Common myeloid progenitor, CD34-positive (primary cell): ENCODE data around the gene UBE2QL1.

Experiments used
- CTCF ChIA-PET: fragments of 350-600 bp; sonication (Branson Sonifier 250); formaldehyde crosslinking; loops from one replicate; lab custom pipeline; 2021; ENCODE audit warnings: antibody characterized with exemption; lab: Charles Lee
- POLR2A ChIA-PET: fragments of 350-600 bp; sonication (Branson Sonifier 250); formaldehyde crosslinking; loops from one replicate; lab custom pipeline; 2021; ENCODE audit warnings: antibody characterized with exemption; lab: Charles Lee
- DNase-seq, 3 donors: peaks; one replicate each; pipeline versions ENCODE4 v3.0.0 to v3.0.0-alpha.2; 2013
- H3K27ac ChIP-seq, 2 experiments: 1 replicate in 1 of 2; 2 replicates in 1 of 2; pipeline ENCODE4 v1.7.0; 2013; ENCODE audit warnings: inconsistent platforms in 2 of 2, low read length in 2 of 2, mild to moderate bottlenecking in 2 of 2, low read depth in 1 of 2, moderate library complexity in 1 of 2; ENCODE audit not compliant: severe bottlenecking in 2 of 2, insufficient read depth in 1 of 2, poor library complexity in 1 of 2
- H3K27me3 ChIP-seq, 5 experiments: replicated peaks in 2 of 5; 1 replicate in 3 of 5; 2 replicates in 2 of 5; pipeline versions ENCODE4 v1.6.1 to v1.7.0; 2013; ENCODE audit warnings: low read length in 4 of 5, mild to moderate bottlenecking in 2 of 5, moderate library complexity in 2 of 5, inconsistent platforms in 1 of 5; ENCODE audit not compliant: insufficient read depth in 5 of 5, control insufficient read depth in 4 of 5
- H3K36me3 ChIP-seq, 4 experiments: 1 replicate in 2 of 4; 2 replicates in 2 of 4; pipeline versions ENCODE4 v1.6.1 to v1.7.0; 2013; ENCODE audit warnings: low read length in 3 of 4, control low read depth in 1 of 4, mild to moderate bottlenecking in 1 of 4; ENCODE audit not compliant: control insufficient read depth in 4 of 4, insufficient read depth in 4 of 4
- H3K4me1 ChIP-seq, 4 experiments: 1 replicate in 3 of 4; 2 replicates in 1 of 4; pipeline versions ENCODE4 v1.6.1 to v1.7.1; 2013; ENCODE audit warnings: low read length in 3 of 4, mild to moderate bottlenecking in 3 of 4, control low read depth in 1 of 4, inconsistent platforms in 1 of 4, moderate library complexity in 1 of 4; ENCODE audit not compliant: control insufficient read depth in 4 of 4, insufficient read depth in 4 of 4; ENCODE audit errors: control extremely low read depth in 1 of 4
- H3K4me3 ChIP-seq, 7 experiments: 1 replicate in 4 of 7; 2 replicates in 3 of 7; pipeline versions ENCODE4 v1.5.1 to v1.7.0; 2013; ENCODE audit warnings: mild to moderate bottlenecking in 7 of 7, low read length in 6 of 7, moderate library complexity in 6 of 7, inconsistent platforms in 2 of 7, low read depth in 2 of 7, control low read depth in 1 of 7; ENCODE audit not compliant: insufficient read depth in 4 of 7, control insufficient read depth in 1 of 7; ENCODE audit errors: extremely low read depth in 1 of 7
- H3K9me3 ChIP-seq, 5 experiments: 1 replicate in 4 of 5; 2 replicates in 1 of 5; pipeline versions ENCODE4 v1.6.1 to v1.7.1; 2013; ENCODE audit warnings: low read length in 4 of 5, mild to moderate bottlenecking in 2 of 5, inconsistent platforms in 1 of 5, low read depth in 1 of 5, moderate library complexity in 1 of 5; ENCODE audit not compliant: control insufficient read depth in 4 of 5, insufficient read depth in 2 of 5; ENCODE audit errors: control extremely low read depth in 1 of 5
- WGBS: methylation state at CpG from one replicate; pipeline ENCODE4 v1.1.5; 2013; ENCODE audit not compliant: insufficient coverage; 5-methylcytosine and 5-hydroxymethylcytosine counted together

The UBE2QL1 gene

DNA sequence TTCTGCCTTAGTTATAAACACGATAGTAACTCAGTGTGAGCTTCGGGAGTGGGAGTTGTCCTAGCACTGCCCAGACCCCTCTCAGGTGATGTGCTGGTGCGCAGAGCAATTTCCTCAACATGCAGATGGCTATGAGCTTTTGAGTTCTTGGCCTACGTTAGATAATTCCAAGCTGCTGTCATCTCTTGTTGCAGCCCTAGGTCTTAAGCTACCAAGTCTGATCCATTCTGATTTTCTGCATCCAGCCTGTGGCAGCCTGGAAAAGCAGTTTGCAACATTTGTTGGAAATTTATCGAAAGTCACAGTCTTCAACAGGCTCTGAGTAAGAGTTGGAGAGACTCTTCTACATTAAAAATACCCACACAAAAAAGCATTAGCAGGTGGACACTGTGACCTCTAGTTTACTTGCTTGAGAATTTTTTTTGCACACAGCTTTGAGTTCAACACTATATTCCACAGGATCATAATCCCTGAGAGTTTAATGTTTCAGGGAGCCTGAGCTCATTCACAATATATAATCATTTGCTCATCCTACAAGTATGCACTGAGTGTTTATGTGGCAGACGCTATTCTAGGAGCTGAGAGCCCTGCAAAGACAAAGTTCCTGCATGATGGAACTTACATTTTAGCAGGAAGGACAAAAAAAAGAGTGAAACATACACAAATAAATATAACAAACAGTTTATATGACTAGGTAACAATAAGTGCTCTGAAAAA, 91.6 kb downstream of the UBE2QL1 start:
- Histone ChIP-seq H3K27me3 (peaks cover 0 to 12% (median 0%) of the 10 kb centered on the region in 5 experiments), H3K4me3 (no peak overlapping the region), H3K27ac (no peak overlapping the region), H3K4me1 (no peaks in the 10 kb centered on the region), H3K9me3 (no peaks in the 10 kb centered on the region), H3K36me3 (no peaks in the 10 kb centered on the region)
- 93% methylated on average over 5 of the region's 6 CpGs for WGBS
- DNase-seq = no peak
- CTCF ChIA-PET = no interaction called here
- POLR2A ChIA-PET = interaction anchor here (0.5 kb wide), 1 partner anchor 13 kb away, joined by 3 read pairs; no protein-coding TSS in a partner anchor

DNA sequence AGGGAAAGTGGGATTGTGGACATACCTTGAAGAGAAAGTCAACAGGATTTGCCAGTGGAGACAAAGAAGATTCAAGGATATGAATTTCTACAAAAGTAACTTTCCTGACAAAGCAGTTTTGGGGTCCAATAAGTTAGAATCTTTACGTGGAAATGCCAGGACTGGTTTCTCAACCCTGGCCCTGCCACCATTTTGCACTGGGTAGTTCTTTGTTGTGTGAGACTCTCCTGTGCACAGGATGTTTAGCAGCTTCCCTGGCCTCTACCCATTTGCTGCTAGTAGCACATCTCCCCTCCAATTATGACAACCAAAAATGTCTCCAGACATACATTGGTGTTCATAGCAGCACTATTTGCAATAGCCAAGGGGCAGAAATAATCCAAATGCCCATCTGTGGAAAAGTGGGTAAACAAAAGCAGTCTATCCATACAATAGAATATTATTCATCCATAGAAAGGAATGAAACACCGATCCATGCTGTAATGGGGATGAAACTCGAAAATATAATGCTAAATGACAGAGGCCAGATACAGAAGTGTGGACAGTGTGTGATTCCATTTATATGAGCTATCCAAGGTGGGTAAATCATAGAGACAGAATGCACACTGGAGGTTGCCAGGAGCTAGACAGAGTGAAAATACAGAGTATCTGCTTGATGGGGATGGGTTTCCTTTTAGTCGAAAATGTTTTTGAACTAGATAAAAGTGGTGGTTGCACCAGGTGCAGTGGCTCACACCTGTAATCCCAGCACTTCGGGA, 92.8 kb downstream of the UBE2QL1 start:
- H3K36me3 ChIP-seq = no peaks in the 10 kb centered on the region
- no peak overlapping the region for H3K4me3 ChIP-seq
- no peak overlapping the region for H3K27ac ChIP-seq
- no peaks in the 10 kb centered on the region for H3K4me1 ChIP-seq
- peaks cover 0 to 7% (median 0%) of the 10 kb centered on the region in 5 experiments for H3K27me3 ChIP-seq
- WGBS = 90% methylated on average over 3 of the region's 5 CpGs
- DNase-seq = no peak
- CTCF ChIA-PET = no interaction called here
- no peaks in the 10 kb centered on the region for H3K9me3 ChIP-seq
- POLR2A ChIA-PET = no interaction called here

DNA sequence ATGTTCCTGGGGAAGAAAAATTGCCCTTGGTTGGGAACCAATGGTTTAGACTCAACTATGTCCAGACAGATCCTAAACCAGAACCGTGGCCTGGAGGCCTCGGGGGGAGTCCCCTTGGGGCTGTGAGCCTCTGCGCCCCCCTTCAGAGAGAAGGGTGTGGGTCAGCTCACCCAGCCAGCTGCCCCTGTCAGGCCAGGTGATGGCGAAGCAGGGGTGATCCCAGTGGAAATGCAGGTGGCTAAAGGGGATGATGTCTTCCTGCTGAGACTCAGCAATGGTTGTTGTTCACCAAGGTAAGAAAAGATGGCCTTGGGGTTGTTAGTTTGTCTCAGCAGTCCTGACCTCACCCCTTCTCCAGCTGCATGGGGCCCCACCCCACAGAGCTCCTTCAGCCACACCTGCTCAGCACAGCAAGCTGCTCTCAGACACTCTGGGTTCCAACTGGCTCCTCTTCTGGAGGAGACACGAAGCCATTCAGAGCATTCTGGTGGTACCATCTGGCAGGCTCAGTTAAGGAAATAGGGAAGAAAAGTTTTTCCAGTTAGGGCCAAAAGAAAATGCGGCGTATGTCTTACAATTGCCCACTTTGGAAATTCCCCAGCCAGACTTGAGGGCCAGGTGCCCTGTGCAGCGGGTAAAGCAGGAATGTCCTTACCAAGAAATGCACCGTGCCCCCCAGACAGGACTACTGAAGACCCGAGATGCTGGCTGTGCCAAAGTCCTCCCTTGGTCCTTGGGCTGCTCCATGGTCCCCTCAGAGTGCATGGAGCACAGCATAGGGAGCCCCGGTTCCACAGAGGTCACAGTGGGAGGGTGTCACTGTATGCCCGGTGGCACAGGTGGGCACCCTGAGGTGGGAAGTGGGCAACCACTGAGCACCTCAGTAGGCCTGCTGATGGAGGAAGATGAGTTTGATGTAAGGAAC, 94.0 kb downstream of the UBE2QL1 start:
- no peak overlapping the region for H3K27ac ChIP-seq
- no peak for DNase-seq
- H3K36me3 ChIP-seq = no peaks in the 10 kb centered on the region
- no peaks in the 10 kb centered on the region for H3K9me3 ChIP-seq
- 96% methylated on average over 11 of the region's 12 CpGs for WGBS
- POLR2A ChIA-PET = no interaction called here
- H3K4me3 ChIP-seq = no peak overlapping the region
- CTCF ChIA-PET = no interaction called here
- H3K4me1 ChIP-seq = no peaks in the 10 kb centered on the region
- H3K27me3 ChIP-seq = peaks cover 0 to 5% (median 0%) of the 10 kb centered on the region in 5 experiments

DNA sequence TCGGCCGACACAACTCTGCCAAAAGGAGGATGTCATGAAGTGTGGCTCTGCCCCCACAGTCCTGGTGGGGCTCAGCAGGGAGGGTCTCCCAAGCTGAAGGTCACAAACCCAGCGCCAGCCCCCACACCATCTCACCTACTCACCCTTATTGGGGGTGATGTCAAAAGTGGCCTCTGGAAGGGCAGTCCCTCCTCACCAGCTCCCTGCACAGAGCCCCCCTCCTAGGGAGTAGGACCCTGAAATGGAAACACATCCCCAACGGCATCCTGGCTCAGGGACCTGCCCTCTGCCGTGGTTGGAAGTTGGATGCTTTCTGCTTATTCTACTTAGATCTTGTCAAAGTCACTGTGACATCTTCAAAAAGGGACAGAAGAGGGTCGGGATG, 94.7 kb downstream of the UBE2QL1 start:
- Histone ChIP-seq H3K36me3 (no peaks in the 10 kb centered on the region), H3K4me3 (no peak overlapping the region), H3K27me3 (peaks cover 0 to 3% (median 0%) of the 10 kb centered on the region in 5 experiments), H3K9me3 (no peaks in the 10 kb centered on the region), H3K27ac (no peak overlapping the region), H3K4me1 (no peaks in the 10 kb centered on the region)
- ChIA-PET POLR2A (no interaction called here), CTCF (no interaction called here)
- DNase-seq = no peak
- no CpG with 5 or more reads among the region's 6 CpGs for WGBS

DNA sequence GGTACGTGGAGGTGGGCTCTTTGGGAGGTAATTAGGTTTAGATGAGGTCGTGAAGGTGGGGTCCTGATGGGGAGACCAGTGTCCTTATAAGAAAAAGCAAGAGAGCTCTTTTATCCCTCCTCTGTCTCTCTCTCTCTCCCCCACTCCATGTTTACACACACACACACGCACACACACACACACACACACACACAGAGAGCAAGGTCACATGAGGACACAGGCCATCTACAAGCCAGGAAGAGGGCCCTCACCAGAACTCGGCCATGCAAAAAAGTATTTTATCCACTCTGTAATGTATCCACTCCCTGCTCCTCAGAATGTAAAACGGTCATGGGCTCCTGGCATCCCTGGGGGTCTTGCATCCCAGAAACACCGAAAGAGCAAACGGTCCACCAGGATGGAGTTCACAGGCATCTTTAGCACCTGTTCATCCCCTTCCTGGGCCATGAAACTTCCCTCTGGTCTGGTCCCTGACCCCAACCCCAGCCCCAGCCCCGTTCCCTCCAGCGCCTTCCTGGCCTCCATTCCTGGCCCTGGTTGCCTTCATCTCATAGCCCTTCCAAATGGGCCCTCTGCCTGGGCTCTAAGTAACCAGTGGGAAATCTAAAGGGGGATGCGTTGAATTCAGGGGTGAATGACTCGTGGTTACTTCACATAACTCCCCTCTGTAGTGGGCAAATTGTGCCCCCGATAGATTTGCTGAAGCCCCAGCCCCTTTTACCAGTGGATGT, 95.3 kb downstream of the UBE2QL1 start:
- DNase-seq = no peak
- Histone ChIP-seq H3K4me1 (no peaks in the 10 kb centered on the region), H3K4me3 (no peak overlapping the region), H3K9me3 (no peaks in the 10 kb centered on the region), H3K36me3 (no peaks in the 10 kb centered on the region), H3K27me3 (peaks cover 0 to 3% (median 0%) of the 10 kb centered on the region in 5 experiments), H3K27ac (no peak overlapping the region)
- 89% methylated on average over 6 of the region's 12 CpGs for WGBS
- ChIA-PET CTCF (no interaction called here), POLR2A (no interaction called here)
